Measurements from ENCODE around the gene SLC12A2. TPM values are rescaled to one million over a fixed set of nuclear protein-coding genes. Genes with fewer than 3 reads are reported as not detected.

SLC12A2 gene
- total RNA-seq, 1 experiment from 2014 or later, result 29.8 TPM

DNA sequence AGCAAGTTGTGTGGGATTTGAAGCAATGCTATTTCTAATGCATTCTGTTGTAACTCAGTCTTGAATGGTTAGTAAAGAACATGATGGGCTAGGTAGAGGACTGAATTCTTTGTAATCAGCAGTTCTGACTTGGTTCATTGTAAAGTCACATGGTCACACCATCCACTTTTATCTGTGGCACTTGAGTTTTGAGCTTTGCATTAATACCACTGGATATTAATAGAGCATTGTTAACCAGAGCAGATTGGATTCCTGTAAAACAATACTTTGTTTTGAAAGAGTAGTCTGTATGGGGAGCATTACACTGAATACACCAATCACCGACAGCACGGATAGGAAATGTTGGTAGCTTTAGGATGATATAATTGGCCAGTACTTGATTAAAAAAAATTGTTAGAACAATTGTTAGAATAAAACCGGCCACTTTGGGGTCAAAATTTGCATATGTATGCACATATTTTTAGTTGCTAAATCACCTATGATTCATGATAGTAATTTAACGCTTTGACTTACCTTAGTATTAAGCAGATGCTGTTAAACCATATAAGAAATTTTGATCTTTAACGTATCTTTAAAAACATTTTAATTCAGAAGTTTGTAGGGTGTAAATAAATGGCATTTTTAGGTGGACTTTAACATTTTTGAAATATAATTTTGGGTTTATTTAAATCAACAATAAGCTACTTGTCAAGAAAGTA lies 17.4 kb downstream of the SLC12A2 start:
- CTCF ChIA-PET, result interaction anchor here (0.6 to 1.0 kb wide), 4 partner anchors 8 to 89 kb away, joined by 3 to 4 read pairs (median 3); no protein-coding TSS in a partner anchor
- Mint-ChIP-seq H3K9me3 (ENCODE audit: unreplicated experiment) (peaks cover 16% of the 10 kb centered on the region), H3K27me3 (ENCODE audit: insufficient read depth, unreplicated experiment) (no peaks in the 10 kb centered on the region), H3K27ac (ENCODE audit: low read depth, unreplicated experiment) (no peak overlapping the region), H3K4me3 (ENCODE audit: unreplicated experiment) (no peak overlapping the region), H3K4me1 (ENCODE audit: insufficient read depth, unreplicated experiment) (peaks cover 7% of the 10 kb centered on the region), H3K36me3 (ENCODE audit: insufficient read depth, unreplicated experiment) (peaks cover 6% of the 10 kb centered on the region)
- POLR2A ChIA-PET, result interaction anchor here (0.7 to 3.3 kb wide), 6 partner anchors 12 to 1039 kb away, joined by 3 to 32 read pairs (median 3); partner anchors contain the start of gene SLC12A2
- no peak for DNase-seq (ENCODE audit: unreplicated experiment)
- intact Hi-C loops (cut with micrococcal nuclease), result no loop called here
- BruUV-seq (replicated peaks), result no TSS peak
- TF ChIP-seq, protein P1, sequence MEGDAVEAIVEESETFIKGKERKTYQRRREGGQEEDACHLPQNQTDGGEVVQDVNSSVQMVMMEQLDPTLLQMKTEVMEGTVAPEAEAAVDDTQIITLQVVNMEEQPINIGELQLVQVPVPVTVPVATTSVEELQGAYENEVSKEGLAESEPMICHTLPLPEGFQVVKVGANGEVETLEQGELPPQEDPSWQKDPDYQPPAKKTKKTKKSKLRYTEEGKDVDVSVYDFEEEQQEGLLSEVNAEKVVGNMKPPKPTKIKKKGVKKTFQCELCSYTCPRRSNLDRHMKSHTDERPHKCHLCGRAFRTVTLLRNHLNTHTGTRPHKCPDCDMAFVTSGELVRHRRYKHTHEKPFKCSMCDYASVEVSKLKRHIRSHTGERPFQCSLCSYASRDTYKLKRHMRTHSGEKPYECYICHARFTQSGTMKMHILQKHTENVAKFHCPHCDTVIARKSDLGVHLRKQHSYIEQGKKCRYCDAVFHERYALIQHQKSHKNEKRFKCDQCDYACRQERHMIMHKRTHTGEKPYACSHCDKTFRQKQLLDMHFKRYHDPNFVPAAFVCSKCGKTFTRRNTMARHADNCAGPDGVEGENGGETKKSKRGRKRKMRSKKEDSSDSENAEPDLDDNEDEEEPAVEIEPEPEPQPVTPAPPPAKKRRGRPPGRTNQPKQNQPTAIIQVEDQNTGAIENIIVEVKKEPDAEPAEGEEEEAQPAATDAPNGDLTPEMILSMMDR (IDR thresholded peaks at IDR 0.05; ENCODE audit: unreplicated experiment), result no peak

DNA sequence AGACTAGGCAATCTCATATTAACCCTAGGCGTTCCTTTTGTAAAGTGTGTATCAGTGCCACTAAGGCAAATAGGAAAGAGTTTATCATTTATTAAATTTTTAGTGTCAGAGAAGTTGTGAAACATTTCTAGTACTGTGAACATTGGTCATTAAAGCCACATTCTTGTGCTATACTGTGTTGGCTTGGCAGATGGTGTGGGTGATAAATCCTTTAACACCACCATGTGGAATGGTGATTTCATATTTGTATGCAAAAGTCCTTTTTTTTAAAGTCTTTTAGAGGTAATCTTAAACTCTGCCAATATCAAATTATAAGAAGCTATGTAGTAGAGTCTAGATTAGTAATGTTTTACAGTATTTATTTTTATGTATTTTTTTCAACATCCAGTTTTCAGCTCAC lies 18.1 kb downstream of the SLC12A2 start:
- CTCF ChIA-PET, result interaction anchor here (0.8 to 1.1 kb wide), 4 partner anchors 9 to 100 kb away, joined by 3 to 4 read pairs (median 3); no protein-coding TSS in a partner anchor
- Mint-ChIP-seq H3K27me3 (ENCODE audit: insufficient read depth, unreplicated experiment) (no peaks in the 10 kb centered on the region), H3K9me3 (ENCODE audit: unreplicated experiment) (peaks cover 16% of the 10 kb centered on the region), H3K36me3 (ENCODE audit: insufficient read depth, unreplicated experiment) (peaks cover 6% of the 10 kb centered on the region), H3K27ac (ENCODE audit: low read depth, unreplicated experiment) (no peak overlapping the region), H3K4me3 (ENCODE audit: unreplicated experiment) (no peak overlapping the region), H3K4me1 (ENCODE audit: insufficient read depth, unreplicated experiment) (peaks cover 7% of the 10 kb centered on the region)
- intact Hi-C loops (cut with micrococcal nuclease), result no loop called here
- POLR2A ChIA-PET, result interaction anchor here (0.7 to 3.3 kb wide), 3 partner anchors 14 to 90 kb away, joined by 3 to 32 read pairs (median 3); partner anchors contain the start of gene SLC12A2
- no peak for DNase-seq (ENCODE audit: unreplicated experiment)
- TF ChIP-seq, protein P1 (IDR thresholded peaks at IDR 0.05; ENCODE audit: unreplicated experiment), result no peak
- BruUV-seq (replicated peaks), result no TSS peak

DNA sequence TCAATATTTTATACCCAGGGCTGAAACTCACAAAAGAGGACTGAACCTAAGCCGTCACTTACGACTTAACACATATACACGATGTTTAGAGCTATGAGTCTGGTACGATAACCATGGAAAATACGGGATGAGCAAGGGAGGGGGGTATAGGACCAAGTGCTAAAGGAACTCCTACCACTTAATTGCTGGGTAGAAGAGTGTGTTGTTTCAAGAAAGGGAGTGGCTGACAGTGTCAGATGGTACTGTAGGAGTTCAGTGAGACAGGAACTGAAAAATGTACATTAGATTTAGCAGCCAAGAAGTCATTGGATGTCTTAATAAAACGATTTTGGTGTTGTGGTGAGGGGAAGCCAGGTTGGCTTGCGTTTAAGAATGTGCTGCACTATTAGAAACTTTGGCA lies 21.6 kb downstream of the SLC12A2 start:
- no TSS peak for BruUV-seq (replicated peaks)
- no peak overlapping the region for H3K4me3 Mint-ChIP-seq (ENCODE audit: unreplicated experiment)
- DNase-seq (ENCODE audit: unreplicated experiment), result no peak
- CTCF ChIA-PET, result interaction anchor here (0.6 kb wide), 1 partner anchor 83 kb away, joined by 3 read pairs; no protein-coding TSS in a partner anchor
- H3K27ac Mint-ChIP-seq (ENCODE audit: low read depth, unreplicated experiment), result peak overlapping the region; percentile 4
- intact Hi-C loops (cut with micrococcal nuclease), result no loop called here
- TF ChIP-seq, protein P1 (IDR thresholded peaks at IDR 0.05; ENCODE audit: unreplicated experiment), result no peak
- POLR2A ChIA-PET, result interaction anchor here (1.5 kb wide), 1 partner anchor 19 kb away, joined by 3 read pairs; no protein-coding TSS in a partner anchor
- H3K9me3 Mint-ChIP-seq (ENCODE audit: unreplicated experiment), result no peaks in the 10 kb centered on the region
- peaks cover 7% of the 10 kb centered on the region for H3K4me1 Mint-ChIP-seq (ENCODE audit: insufficient read depth, unreplicated experiment)
- H3K27me3 Mint-ChIP-seq (ENCODE audit: insufficient read depth, unreplicated experiment), result no peaks in the 10 kb centered on the region
- peaks cover 6% of the 10 kb centered on the region for H3K36me3 Mint-ChIP-seq (ENCODE audit: insufficient read depth, unreplicated experiment)

DNA sequence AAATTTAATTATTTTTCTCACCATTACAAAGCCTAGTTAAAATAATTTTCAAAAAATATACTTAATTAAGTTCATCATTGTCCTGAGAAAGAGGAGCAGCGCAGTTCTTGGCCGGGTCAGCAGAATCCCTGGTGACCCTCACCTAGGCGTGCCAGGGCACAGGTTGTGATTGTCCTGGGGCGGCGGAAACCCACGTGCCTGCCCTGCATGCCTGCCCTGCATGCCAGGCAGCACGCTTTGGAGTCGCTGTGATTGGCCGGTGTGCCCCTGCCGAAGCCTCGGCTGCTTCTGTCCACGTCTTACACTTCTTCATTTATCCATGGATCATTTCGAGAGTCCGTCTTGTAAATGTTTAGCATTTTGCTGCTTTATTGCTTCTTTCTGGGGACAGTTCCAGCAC lies 25.6 kb downstream of the SLC12A2 start:
- Mint-ChIP-seq H3K9me3 (ENCODE audit: unreplicated experiment) (no peaks in the 10 kb centered on the region), H3K4me3 (ENCODE audit: unreplicated experiment) (no peak overlapping the region), H3K27me3 (ENCODE audit: insufficient read depth, unreplicated experiment) (no peaks in the 10 kb centered on the region), H3K4me1 (ENCODE audit: insufficient read depth, unreplicated experiment) (peaks cover 14% of the 10 kb centered on the region), H3K27ac (ENCODE audit: low read depth, unreplicated experiment) (no peak overlapping the region), H3K36me3 (ENCODE audit: insufficient read depth, unreplicated experiment) (peaks cover 4% of the 10 kb centered on the region)
- CTCF ChIA-PET, result no interaction called here
- POLR2A ChIA-PET, result no interaction called here
- TF ChIP-seq, protein P1 (IDR thresholded peaks at IDR 0.05; ENCODE audit: unreplicated experiment), result no peak
- intact Hi-C loops (cut with micrococcal nuclease), result no loop called here
- BruUV-seq (replicated peaks), result no TSS peak
- no peak for DNase-seq (ENCODE audit: unreplicated experiment)

Data from MCF 10A (cell line).